ENCODE results near the gene SLC7A9. TPM values are rescaled to one million over a fixed set of nuclear protein-coding genes. Genes with fewer than 3 reads are reported as not detected.
"Not testable (repeated sequence)": the region's sequence is repeated elsewhere in the genome, so short reads cannot be mapped to it uniquely, and the experiment has no call there.

The SLC7A9 gene
- total RNA-seq, 1 experiment from 2014 or later: 1.3 TPM

DNA sequence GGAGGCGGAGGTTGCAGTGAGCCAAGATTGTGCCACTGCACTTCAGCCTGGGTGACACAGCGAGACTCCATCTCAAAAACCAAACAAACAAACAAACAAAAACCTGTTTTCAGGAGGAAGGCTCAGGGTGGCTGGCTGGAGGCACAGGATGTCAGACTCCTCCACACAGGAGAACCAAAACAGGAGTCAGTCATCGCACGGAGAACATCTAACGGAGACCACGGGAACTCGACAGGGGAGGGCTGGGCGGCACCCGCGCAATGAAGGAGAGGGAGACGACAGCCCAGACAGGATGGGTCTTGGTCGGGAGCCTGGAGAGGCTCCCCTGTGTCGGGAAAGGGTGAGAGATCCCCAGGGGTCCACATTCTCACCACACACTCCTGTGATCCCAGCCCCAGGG lies 20.8 kb upstream of the SLC7A9 start:
- no peaks in the 10 kb centered on the region for H3K36me3 Mint-ChIP-seq (ENCODE audit: insufficient read depth, unreplicated experiment)
- CTCF ChIA-PET: no interaction called here

DNA sequence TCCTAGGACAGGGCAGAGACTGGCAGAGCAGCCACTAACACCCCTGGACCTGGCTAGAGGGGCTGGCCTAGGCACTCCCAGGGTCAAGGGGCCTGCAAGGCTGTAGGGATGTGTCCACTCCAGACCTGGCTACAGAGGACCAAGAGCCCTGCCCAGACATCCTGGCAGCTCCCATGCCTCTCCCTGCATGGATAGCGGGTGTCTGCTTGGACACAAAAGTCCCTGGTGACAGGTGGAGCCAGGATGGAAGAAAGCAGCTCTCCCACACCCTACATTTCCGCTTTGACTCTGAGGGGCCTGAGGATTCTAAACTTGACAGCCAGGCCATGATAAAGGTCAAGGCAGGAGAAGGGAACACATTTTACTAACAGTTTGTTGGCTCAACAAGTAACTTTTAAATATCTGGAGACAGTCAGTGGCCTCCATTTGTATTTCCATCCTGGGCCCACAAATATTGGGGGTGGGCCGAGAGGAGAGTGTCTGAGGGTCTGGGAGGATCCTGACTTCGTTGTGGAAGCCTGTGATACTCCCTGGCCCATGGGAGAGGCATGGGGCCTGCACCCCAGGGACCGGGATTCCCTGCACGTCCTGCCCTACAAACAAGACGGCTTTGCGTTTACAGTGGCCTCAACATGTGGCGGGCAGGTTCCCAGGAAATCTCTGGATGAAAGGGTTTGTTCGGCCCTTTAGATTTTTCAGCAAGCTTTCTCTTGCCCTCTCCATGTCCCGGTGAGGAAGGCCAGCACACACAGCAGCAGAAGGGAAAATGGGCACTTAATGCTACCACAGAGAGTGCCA lies 19.8 kb upstream of the SLC7A9 start:
- intact Hi-C loops (cut with micrococcal nuclease; ENCODE audit: unreplicated experiment): no loop called here
- DNase-seq: no peak
- no peak overlapping the region for H3K27ac Mint-ChIP-seq (ENCODE audit: unreplicated experiment)
- peaks cover 5% of the 10 kb centered on the region for H3K9me3 Mint-ChIP-seq (ENCODE audit: low read depth, unreplicated experiment)
- no peaks in the 10 kb centered on the region for H3K4me1 Mint-ChIP-seq (ENCODE audit: low read depth, unreplicated experiment)
- no peaks in the 10 kb centered on the region for H3K27me3 Mint-ChIP-seq (ENCODE audit: unreplicated experiment)
- H3K36me3 Mint-ChIP-seq (ENCODE audit: insufficient read depth, unreplicated experiment): no peaks in the 10 kb centered on the region
- BruUV-seq (replicated peaks): no TSS peak
- TF ChIP-seq, protein P1, sequence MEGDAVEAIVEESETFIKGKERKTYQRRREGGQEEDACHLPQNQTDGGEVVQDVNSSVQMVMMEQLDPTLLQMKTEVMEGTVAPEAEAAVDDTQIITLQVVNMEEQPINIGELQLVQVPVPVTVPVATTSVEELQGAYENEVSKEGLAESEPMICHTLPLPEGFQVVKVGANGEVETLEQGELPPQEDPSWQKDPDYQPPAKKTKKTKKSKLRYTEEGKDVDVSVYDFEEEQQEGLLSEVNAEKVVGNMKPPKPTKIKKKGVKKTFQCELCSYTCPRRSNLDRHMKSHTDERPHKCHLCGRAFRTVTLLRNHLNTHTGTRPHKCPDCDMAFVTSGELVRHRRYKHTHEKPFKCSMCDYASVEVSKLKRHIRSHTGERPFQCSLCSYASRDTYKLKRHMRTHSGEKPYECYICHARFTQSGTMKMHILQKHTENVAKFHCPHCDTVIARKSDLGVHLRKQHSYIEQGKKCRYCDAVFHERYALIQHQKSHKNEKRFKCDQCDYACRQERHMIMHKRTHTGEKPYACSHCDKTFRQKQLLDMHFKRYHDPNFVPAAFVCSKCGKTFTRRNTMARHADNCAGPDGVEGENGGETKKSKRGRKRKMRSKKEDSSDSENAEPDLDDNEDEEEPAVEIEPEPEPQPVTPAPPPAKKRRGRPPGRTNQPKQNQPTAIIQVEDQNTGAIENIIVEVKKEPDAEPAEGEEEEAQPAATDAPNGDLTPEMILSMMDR (IDR thresholded peaks at IDR 0.05; ENCODE audit: unreplicated experiment): no peak
- H3K4me3 Mint-ChIP-seq (ENCODE audit: low read depth, unreplicated experiment): no peak overlapping the region
- CTCF ChIA-PET: interaction anchor here (0.7 kb wide), 1 partner anchor 13 kb away, joined by 3 read pairs; no protein-coding TSS in a partner anchor

More for the DNA sequence above, 20.8 kb upstream of the SLC7A9 start:
- BruUV-seq (replicated peaks): no TSS peak
- no peaks in the 10 kb centered on the region for H3K4me1 Mint-ChIP-seq (ENCODE audit: low read depth, unreplicated experiment)
- H3K27me3 Mint-ChIP-seq (ENCODE audit: unreplicated experiment): no peaks in the 10 kb centered on the region
- H3K27ac Mint-ChIP-seq (ENCODE audit: unreplicated experiment): no peak overlapping the region
- H3K4me3 Mint-ChIP-seq (ENCODE audit: low read depth, unreplicated experiment): no peak overlapping the region
- TF ChIP-seq, protein P1 (IDR thresholded peaks at IDR 0.05; ENCODE audit: unreplicated experiment): no peak
- no peak for DNase-seq
- peaks cover 5% of the 10 kb centered on the region for H3K9me3 Mint-ChIP-seq (ENCODE audit: low read depth, unreplicated experiment)
- intact Hi-C loops (cut with micrococcal nuclease; ENCODE audit: unreplicated experiment): no loop called here

DNA sequence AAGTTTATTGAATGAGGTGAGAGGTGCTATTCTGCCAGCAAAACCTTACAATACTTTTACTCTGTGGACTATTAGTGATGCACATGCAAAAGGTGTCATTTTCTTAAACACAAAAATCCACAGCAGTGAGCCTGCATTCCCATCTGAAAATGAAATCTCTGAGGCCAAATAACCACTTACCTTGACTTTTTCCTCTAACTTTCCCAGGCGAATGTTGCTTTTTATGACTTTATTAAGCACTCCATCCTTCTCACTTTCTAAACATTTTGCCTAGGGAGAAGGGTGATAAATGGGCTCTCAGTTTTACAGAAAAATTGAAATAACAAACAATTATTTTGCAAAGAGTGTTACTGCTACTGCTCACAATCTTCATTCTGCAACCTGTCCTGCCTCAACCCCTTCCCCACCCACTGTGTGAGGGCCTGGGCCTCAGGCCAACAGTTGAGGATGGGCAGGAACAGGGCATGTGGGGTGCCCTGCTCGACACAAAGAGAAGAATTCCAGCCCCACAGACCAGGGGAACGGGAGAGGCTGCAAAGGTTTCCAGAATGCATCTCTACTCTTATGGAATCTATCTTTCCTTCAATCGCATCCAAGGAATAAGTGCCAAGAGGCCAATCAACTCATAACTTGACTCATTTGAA lies 18.1 kb upstream of the SLC7A9 start:
- CTCF ChIA-PET: no interaction called here
- Mint-ChIP-seq H3K27me3 (ENCODE audit: unreplicated experiment) (no peaks in the 10 kb centered on the region), H3K9me3 (ENCODE audit: low read depth, unreplicated experiment) (peaks cover 3% of the 10 kb centered on the region), H3K4me3 (ENCODE audit: low read depth, unreplicated experiment) (no peak overlapping the region), H3K4me1 (ENCODE audit: low read depth, unreplicated experiment) (no peaks in the 10 kb centered on the region), H3K27ac (ENCODE audit: unreplicated experiment) (no peak overlapping the region), H3K36me3 (ENCODE audit: insufficient read depth, unreplicated experiment) (no peaks in the 10 kb centered on the region)
- DNase-seq: no peak
- no TSS peak for BruUV-seq (replicated peaks)
- TF ChIP-seq, protein P1 (IDR thresholded peaks at IDR 0.05; ENCODE audit: unreplicated experiment): no peak
- intact Hi-C loops (cut with micrococcal nuclease; ENCODE audit: unreplicated experiment): no loop called here

DNA sequence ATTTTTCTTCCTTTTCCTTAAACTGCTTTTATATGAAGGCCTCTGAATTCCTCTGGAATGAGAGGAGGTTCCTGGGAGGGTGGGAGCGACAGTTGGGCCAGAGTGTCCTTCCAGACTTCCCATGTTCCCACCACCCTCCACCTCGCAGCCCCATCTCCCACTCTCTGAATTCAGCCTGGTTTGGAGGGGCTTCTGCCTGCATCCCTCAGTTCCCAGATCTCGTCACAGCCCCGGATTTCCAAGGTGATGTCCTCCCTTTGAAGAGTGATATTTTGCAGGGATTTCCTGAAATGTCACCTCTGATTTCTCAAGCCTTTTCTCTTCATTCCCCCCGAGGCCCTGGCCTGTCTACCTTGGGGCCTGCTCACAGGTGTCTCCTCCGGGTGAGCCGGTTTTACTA lies 16.7 kb upstream of the SLC7A9 start:
- Mint-ChIP-seq H3K27me3 (ENCODE audit: unreplicated experiment) (no peaks in the 10 kb centered on the region), H3K27ac (ENCODE audit: unreplicated experiment) (no peak overlapping the region), H3K9me3 (ENCODE audit: low read depth, unreplicated experiment) (no peaks in the 10 kb centered on the region), H3K36me3 (ENCODE audit: insufficient read depth, unreplicated experiment) (no peaks in the 10 kb centered on the region), H3K4me1 (ENCODE audit: low read depth, unreplicated experiment) (no peaks in the 10 kb centered on the region), H3K4me3 (ENCODE audit: low read depth, unreplicated experiment) (no peak overlapping the region)
- no peak for DNase-seq
- TF ChIP-seq, protein P1 (IDR thresholded peaks at IDR 0.05; ENCODE audit: unreplicated experiment): no peak
- intact Hi-C loops (cut with micrococcal nuclease; ENCODE audit: unreplicated experiment): no loop called here
- no TSS peak for BruUV-seq (replicated peaks)
- CTCF ChIA-PET: no interaction called here

DNA sequence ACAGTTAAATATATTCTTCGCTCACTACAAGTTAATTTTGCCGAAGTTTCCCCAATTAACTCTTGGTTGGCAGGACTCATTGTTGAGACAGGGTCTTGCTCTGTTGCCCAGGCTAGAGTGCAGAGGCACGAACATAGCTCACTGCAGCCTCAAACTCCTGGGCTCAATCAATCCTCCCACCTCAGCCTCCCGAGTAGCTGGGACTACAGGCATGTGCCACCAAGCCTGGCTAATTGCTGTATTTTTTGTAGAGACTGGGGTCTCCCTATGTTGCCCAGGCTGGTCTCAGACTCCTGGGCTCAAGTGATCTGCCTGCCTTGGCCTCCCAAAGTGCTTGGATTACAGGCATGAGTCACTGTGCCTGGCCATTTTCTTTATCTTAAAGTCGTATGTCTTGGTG lies 15.7 kb upstream of the SLC7A9 start:
- H3K27me3 Mint-ChIP-seq (ENCODE audit: unreplicated experiment); DNase-seq; H3K27ac Mint-ChIP-seq (ENCODE audit: unreplicated experiment); intact Hi-C loops (cut with micrococcal nuclease; ENCODE audit: unreplicated experiment); H3K9me3 Mint-ChIP-seq (ENCODE audit: low read depth, unreplicated experiment); BruUV-seq (replicated peaks); H3K4me3 Mint-ChIP-seq (ENCODE audit: low read depth, unreplicated experiment); H3K36me3 Mint-ChIP-seq (ENCODE audit: insufficient read depth, unreplicated experiment); H3K4me1 Mint-ChIP-seq (ENCODE audit: low read depth, unreplicated experiment); CTCF ChIA-PET: not testable (repeated sequence)
